GM21825 (cell line): ENCODE data around the gene BRDT.

ENCODE experiments used
- ATAC-seq: cut with Tn5 transposase; IDR thresholded peaks from one replicate; pipeline ENCODE4 v1.9.1; 2021; ENCODE audit warnings: mild to moderate bottlenecking, moderate library complexity; ENCODE audit not compliant: unreplicated experiment

BRDT gene

DNA sequence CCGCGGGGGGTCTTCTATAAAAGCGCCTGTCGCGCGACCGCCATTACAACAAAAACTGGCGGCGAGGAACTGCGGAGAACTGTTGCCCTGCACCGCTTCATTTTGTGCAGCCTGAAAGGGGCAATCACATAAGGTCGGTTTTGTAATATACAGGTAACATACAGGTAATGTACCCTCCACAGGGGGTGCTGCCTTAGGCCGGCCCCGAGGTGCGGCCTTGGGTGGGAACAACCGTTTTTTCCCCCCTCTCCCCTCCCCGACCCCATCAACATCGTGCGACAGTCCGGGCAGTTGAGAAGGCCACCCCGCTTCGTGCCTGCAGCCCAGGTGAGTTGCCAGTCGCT, at the start of gene BRDT:
Gene BRDT (plus strand): TSS at position 46 of the 344 bp plus-strand sequence. CDS start 13,354 bp downstream, outside the sequence.
- no peak for ATAC-seq

DNA sequence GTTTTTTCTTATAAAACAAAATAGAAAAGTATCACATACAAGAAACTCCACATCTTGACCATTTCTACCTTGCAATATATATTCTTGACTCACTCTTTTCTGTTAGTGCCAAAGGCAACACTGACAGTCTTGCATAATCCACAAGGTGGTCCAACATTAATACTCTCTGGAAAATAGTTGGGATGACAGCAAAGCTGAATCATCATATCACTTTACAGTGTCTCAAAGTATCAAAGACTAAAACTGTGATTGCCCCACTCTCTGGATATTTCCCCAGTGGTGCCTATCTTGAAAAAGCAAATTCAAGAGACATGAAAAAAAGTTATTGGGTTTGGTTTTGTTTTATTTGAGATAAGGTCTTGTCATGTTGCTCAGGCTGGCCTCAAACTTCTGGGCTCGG, 48.6 kb upstream of the BRDT start:
- ATAC-seq = no peak

DNA sequence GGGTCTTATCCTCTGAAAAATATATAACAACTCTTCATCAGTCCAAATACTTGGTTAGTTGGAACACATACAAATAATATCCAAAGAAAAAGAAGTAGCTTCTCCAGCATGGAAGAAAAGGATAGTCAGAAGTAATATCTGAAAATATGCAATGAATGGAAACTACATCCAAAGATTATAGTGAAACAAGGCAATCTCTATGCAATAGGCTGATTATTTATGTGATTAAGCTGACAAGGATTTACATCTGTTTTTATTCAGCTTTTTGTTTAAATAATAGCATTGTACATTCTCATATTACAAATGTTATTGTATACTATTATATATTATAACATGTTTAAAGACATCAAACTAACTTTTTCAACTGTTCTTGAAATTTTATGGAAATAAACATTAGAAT, 48.0 kb upstream of the BRDT start:
- ATAC-seq = no peak

DNA sequence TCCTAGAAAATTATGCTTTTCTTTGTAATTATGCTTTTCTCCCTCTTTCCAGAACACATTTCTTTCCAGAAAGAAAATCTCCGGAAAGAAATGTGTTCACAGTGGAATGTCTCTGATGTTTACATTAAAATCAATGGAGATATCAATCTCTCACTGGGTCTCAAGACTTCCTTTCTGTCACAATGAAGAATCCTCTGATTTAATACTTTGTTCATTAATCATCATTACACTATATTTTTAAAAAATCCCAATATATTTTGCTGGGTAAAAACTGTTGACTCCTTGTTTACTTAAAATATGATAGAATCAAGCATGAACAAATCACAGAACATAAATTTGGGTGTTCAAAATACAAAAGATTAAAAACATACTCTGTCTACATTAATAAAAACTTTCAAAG, 36.9 kb upstream of the BRDT start:
- ATAC-seq = no peak

DNA sequence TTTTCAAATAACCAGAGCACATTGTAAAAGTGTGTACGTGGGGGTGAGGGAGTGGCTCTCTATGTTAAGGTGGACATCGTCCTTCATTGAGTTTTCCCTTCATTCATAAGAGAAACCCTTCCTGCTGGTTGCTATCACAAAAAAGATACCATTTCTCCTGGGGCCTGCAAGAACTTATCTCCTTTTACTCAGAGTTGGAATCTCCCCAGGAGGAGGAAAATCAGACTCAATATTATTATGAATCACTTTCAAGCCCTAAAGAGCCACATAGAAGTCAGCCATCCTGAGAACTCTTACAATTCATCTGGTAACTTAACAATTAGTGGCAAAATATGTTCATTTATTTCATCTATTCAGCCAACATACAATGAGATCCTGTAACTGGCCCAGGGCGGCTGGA, 36.2 kb upstream of the BRDT start:
- no peak for ATAC-seq

DNA sequence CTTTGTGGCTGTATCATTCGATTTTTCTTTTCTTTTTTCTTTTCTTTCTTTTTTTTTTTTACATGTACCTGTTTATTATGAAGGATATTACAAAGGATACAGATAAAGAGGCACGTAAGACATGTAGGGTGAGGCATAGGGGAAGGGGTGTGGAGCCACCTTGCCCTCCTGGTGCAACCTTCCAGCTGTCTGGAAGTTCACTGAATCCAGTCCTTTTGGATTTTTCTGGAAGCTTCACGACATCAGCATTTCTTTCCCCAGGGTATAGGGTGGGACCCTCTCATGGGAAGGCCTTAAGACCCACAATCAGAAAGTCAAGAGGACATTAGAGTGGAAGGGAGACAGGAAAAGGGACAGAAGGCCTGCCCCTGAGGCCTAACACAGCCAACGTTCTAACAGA, 33.2 kb upstream of the BRDT start:
- no peak for ATAC-seq

DNA sequence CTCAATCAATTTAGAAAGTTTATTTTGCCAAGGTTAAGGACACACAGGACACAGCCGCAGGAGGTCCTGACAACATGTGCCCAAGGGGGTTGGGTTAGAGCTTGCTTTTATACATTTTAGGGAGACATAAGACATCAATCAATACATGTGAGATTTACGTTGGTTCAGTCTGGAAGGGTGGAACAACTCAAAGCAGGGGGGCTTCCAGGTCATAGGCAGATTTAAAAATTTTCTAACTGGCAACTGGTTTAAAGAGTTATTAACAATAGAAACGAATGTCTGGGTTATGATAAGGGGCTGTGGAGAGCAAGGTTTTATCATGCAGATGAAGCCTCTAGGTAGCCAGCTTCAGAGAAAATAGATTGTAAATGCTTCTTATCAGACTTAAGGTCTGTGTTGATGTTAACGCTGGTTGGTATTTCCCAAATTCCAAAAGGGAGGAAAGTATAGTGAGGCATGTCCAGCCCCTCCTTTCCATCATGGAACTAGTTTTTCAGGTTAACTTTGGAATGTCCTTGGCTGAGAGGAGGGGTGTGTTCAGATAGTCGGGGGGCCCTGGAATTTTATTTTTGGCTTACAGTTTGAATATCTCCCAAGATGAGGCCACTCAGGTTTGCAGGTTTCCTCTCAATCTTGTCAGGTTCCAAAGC, 32.3 kb upstream of the BRDT start:
- ATAC-seq = no peak

DNA sequence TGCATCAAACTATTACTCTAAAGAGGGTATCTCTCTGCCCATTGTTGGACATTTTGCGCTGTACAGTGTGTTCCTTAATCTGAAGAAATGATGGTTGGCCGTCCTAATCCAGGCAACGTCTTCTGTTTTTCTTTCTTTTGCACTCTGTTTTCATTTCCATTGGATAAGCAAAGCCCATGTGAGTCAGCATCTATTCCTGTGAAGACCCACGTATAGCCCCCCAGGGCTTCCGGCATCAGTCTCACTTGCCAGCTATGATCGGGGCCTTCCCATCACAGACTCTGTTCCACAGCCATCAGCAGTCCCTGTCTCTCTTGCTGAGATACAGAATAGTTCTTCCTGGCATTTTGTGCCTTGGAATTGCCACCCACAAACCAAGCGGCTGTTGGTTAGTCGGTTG, 29.2 kb upstream of the BRDT start:
- ATAC-seq = no peak

DNA sequence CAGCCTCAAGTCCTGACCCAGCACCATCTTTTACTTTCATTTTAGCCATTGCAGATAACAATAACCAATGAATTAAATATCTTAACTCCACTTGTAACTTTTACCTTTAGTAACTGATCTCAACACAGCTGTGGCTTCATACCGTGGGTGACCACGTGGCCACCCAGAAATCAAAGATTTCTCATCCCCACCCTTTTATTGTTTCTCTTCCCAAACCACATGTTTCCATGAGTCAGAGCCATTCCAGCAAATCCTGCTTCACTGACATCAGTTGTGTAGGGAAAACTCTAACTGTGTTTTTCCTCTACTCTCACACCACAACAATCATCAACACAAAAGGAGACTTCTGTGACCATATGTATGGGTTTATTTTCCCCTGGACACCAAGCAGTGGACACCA, 25.1 kb upstream of the BRDT start:
- no peak for ATAC-seq

DNA sequence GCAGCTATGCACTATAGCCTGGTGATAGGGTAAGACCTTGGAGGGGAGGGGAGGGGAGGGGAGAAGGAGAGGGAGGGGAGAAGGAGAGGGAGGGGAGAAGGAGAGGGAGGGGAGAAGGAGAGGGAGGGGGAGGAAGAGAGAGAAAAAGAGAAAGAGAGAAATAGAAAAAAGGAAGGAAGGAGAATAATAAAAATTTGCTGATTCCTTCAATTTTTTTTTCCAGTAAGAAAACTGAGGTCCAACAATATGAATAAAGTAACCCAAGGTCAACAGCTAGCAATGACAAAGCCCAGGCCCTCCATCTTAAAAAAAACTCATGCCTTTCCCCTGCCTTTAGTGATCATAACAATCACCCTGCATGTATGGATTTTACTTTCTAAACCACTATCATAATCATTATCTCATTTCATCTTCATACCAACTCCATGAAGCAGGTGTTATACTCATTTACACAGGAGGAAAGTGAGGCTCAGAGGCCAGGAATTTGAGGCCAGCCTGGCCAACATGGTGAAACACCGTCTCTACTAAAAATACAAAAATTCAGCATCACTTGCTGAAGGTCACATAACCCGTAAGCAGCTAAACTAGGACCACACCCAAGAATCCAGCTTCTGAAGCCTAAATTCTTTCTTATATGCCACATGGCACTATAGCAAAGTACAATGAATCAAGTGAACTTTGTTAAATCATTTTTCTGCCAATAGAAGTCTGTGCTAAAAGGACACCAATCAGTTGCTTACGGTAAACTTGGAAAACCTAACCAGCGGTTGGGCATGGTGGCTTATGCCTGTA, 23.4 kb upstream of the BRDT start:
- no peak for ATAC-seq

DNA sequence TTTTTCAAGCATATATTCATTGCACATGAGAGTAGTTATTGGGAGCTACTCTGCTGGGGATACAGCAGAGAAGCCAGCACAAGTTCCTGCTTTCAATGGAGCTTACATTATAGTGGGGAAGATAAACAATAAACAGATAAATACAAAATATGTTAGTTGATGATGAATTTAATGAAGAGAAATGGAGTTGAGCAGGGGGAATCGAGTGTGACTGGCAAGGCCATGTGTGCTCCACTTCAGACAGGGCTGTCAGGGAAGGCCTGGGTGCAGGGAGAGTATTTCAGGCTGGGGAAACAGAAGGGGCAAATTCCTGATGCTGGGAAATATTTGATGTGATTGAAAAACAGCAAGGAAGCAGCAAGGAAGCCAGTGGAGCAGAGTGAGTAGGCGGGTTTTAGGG, 21.2 kb upstream of the BRDT start:
- ATAC-seq = no peak

DNA sequence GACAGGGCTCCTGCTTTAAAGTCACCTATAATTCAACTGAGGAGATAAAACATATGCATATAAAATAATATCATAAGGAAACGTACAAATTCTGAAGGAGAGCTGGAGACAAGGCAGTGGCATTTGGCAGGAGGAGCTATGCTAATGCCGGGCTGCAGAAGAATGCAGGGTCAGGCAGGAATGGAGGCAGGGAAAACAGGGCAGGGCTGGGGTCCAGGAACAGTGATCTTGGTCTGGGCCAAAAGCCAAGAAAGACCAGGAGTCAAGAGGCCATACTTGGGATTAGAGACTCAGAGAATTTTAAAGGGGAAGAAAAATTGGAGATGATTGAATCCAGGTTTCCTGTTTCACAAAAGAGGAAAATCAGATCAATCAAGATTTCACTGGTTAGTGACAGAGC, 20.0 kb upstream of the BRDT start:
- ATAC-seq = no peak

DNA sequence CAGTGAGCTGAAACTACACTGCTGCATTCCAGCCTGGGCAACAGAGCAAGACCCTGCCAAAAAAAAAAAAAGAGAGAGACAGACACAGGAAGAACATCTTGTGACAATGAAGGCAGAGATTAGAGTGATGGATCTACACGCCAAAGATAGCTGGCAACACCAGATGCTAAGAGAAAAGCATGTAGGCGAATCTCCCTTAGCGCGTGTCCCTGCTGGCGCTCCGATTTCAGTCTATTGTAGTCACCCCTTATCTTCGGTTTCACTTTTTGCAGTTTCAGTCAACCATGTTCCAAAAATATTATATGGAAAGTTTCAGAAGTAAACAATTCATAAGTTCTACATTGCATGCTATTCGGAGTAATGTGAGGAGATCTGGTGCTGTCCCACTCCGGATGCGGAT, 11.6 kb upstream of the BRDT start:
- no peak for ATAC-seq

DNA sequence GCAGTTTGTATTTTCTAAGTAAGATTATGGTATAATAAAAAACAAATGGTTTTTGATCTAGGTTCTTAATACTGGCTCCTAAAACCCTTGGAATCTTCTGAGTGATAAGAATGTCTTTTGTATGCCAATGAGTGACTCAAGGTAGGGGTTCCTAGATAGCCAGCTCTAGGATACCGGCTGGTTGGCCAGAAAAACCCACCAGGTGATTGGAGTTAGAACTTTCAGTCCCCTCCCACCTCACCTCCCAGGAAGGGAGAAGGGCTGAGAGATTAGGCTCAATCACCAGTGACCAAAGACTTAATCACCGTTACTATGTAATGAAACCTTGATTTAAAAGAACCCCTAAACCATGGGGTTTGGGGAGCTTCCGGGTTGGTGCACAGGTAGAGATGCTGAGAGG, 8.7 kb upstream of the BRDT start:
- ATAC-seq = no peak

DNA sequence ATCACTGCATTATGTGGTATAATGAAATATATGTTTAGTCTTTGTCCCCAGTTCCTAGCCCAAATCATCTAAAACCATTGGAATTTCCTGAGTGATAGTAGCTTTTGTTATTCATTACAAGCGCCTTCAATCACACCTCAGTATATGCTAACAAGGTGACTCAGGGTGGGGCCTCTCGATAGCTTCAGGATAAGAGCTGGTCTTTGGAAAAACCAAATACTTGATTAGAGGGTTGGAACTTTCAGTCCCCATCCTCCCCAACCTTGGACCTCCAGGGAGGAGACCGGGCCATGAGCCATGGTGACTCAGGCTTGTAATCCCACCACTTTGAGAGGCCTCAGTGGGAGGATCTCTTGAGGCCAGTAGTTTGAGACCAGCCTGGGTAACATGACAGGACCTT, 5.1 kb upstream of the BRDT start:
- ATAC-seq = no peak

DNA sequence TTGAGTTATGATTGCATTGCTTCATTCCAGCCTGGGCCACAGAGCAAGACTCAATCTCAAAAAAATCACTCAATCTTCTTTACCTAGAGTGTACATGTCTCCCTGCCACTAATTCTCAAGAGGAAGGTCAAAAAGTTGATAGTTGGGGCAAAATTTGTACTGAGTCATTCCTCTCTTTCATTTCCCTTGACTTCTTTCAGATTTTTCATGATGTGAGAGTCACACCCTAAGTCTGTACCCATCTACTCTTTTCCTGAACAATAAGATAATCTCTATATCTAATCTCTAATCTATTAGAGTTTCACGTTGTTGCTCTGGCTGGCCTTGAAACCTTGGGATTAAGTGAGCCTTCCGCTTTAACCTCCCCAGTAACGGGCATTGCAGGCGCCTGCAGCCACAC, 1.1 kb upstream of the BRDT start:
- no peak for ATAC-seq

DNA sequence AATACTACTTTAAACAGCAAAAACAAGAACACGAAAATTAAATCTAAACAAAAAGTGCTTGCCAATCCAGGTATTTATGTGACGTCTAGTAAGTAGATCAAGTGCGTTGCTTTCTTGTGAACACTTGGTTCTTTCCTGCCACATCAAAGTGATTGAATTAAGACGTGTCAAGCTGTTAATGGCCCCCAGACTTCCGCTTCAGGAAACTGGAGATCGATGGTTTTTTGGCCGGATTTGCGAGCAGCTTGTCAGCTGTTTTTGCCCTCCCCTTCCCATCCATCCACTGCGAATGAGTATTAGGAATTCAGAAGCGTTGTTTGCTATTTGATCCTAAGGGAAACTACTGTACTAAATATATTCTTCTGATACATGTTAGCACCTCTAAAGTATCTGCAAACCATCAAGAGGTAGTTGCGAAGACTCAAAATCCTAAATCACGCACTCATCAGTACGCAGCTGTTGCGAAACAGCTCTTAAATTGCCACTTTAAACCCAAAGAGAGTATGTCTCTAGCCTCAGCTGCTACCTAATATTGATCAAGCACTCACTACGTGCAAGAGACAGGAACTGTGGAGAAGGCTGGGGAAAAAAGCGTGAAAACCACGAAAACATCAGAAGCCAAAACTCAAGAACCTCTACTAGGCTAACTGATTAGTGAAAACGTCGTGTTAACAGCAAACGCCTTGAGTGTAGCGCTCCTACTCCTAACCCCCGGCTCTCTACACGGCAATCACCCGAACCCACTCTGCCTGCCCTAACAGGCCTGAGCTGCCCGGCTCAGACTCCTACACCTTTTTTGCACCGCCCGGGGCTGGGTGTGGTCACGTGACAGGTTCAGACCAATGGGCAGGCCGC, 473 bp upstream of the BRDT start:
- no peak for ATAC-seq

DNA sequence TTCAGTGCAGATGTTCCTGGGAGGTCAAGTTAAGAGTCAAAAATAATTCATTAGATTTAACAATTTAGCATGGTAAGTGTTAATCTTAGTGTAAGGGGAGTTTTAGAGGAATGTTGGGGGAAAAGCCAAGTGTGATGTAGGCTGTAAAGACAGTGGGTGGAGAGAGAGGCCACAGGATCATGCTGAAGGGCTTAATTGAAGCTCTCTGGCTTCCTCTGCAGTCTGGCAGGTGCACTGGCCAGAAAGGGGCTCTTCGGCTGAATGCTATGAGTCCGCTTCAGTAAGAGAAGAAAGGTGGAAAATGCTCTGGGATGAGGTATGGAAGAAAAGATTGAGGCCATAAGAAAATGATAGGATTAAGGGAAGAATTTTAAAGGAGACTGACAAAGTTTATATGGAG, 3.0 kb downstream of the BRDT start:
- no peak for ATAC-seq

DNA sequence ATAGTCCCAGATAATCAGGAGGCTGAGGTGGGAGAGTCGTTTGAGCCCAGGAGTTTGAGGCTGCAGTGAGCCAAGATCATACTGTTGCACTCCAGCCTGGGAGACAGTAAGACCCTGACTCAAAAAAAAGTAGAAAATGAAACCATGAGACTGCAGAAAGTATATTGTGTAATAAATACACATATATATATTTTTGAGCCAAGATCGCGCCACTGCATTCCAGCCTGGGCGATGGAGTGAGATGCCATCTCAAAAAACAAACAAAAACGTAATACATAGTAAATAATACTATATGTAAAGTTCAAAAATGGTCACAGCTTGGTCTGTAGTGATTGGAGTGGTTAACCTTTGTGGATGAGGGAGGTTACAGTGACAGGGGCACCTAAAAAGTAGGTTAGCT, 9.7 kb downstream of the BRDT start:
- no peak for ATAC-seq

DNA sequence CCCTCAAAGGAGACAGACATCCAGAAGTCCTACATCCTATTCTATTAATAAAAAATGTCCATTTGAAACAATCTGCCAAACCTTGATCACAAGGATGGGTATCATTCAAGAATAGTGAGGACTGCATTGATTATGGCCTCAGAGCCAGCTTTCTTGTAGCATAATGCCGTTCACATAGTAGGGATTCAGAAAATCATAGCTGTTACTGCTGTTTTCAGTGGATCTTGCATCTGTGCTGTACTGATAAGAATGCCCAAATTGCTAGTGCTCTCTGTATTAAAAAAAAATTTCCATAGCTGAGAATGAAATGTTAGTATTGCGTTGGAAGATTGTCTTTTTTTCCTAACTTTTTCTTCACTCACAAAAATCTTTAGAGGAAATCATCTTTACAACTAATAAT, 19.1 kb downstream of the BRDT start:
- no peak for ATAC-seq

DNA sequence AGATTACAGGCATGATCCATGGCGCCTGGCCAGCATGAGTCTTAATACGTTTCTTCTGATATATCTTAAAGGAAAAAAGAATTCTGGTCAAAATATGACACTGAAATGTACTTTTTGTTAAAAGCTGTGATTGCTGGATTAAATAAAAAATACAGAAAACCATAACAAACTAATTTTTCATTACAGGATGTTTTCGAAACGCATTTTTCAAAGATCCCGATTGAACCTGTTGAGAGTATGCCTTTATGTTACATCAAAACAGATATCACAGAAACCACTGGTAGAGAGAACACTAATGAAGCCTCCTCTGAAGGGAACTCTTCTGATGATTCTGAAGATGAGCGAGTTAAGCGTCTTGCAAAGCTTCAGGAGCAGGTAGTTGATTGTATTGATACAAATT, 30.2 kb downstream of the BRDT start:
- no peak for ATAC-seq

DNA sequence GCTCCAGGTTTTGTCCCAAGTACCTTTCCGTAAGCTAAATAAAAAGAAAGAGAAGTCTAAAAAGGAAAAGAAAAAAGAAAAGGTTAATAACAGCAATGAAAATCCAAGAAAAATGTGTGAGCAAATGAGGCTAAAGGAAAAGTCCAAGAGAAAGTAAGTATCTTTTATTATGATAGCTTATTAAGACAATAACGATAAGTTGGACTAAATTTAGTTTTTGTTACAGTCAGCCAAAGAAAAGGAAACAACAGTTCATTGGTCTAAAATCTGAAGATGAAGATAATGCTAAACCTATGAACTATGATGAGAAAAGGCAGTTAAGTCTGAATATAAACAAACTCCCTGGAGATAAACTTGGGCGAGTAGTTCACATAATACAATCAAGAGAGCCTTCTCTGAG, 31.5 kb downstream of the BRDT start:
- ATAC-seq = no peak
